Breast epithelium (tissue), 4 donors: ENCODE measurements around the gene IGFBP3. TPM values are rescaled to one million over a fixed set of nuclear protein-coding genes. Genes with fewer than 3 reads are reported as not detected.

Experiments used
- DNase-seq, 2 donors: peaks; one replicate each; pipeline ENCODE4 v3.0.0-alpha.2; 2019; ENCODE audit warnings: low spot score in 2 of 2
- H3K27ac ChIP-seq, 2 donors: fragments of 200-600 bp; sonication (generic) in 1 of 2; one replicate each; pipeline ENCODE4 v1.5.1; 2016 to 2019; ENCODE audit warnings: mild to moderate bottlenecking in 1 of 2
- H3K27me3 ChIP-seq, 2 donors: fragments of 200-600 bp; sonication (generic) in 1 of 2; one replicate each; pipeline versions ENCODE4 v1.5.1 to v1.6.0; 2017 to 2019; ENCODE audit warnings: control low read depth in 1 of 2, mild to moderate bottlenecking in 1 of 2
- H3K36me3 ChIP-seq: fragments of 200-600 bp; one replicate; pipeline ENCODE4 v1.5.1; 2019
- H3K4me1 ChIP-seq, 2 donors: fragments of 200-600 bp; sonication (generic); one replicate each; pipeline ENCODE4 v1.5.1; 2016 to 2019; ENCODE audit warnings: control low read depth in 1 of 2
- H3K4me3 ChIP-seq, 3 donors: fragments of 200-600 bp; sonication (generic); 1 replicate in 2 of 3; 2 replicates in 1 of 3; pipeline ENCODE4 v1.5.1; 2016 to 2019; ENCODE audit warnings: mild to moderate bottlenecking in 3 of 3, moderate library complexity in 2 of 3
- H3K9me3 ChIP-seq, 2 donors: fragments of 200-600 bp; sonication (generic) in 1 of 2; one replicate each; pipeline ENCODE4 v1.5.1; 2016 to 2019; ENCODE audit warnings: control low read depth in 1 of 2
- POLR2A ChIP-seq: fragments of 450-650 bp; IDR thresholded peaks from one replicate; pipeline ENCODE4 v1.6.1; 2016; ENCODE audit warnings: antibody characterized with exemption, mild to moderate bottlenecking, moderate library complexity
- POLR2AphosphoS5 ChIP-seq, 3 donors: sonication (generic); formaldehyde crosslinking; IDR thresholded peaks; one replicate each; pipeline ENCODE4 v1.6.1; 2017; ENCODE audit warnings: antibody characterized with exemption in 3 of 3
- intact Hi-C: fragments of 100-400 bp; cut with DNase I; formaldehyde crosslinking; loops from one replicate; pipeline ENCODE4 v1.15.1; 2023; ENCODE audit warnings: low total_unique reads
- total RNA-seq, 3 donors: library from RNA; depleted of rRNA; stranded (reverse); fragments of >200 nt; gene quantifications; one replicate each; pipeline ENCODE4 v1.1.0, GENCODE V29; 2016
- TF ChIP-seq, protein P1 (sequence below), 3 donors: fragments of 450-650 bp; IDR thresholded peaks; one replicate each; pipeline ENCODE4 v1.5.1; 2016 to 2017; ENCODE audit warnings: antibody characterized with exemption in 3 of 3, mild to moderate bottlenecking in 3 of 3, moderate library complexity in 3 of 3

Gene IGFBP3
- total RNA-seq, 3 donors from 2014 or later: 159 to 708 (median 163) TPM

DNA sequence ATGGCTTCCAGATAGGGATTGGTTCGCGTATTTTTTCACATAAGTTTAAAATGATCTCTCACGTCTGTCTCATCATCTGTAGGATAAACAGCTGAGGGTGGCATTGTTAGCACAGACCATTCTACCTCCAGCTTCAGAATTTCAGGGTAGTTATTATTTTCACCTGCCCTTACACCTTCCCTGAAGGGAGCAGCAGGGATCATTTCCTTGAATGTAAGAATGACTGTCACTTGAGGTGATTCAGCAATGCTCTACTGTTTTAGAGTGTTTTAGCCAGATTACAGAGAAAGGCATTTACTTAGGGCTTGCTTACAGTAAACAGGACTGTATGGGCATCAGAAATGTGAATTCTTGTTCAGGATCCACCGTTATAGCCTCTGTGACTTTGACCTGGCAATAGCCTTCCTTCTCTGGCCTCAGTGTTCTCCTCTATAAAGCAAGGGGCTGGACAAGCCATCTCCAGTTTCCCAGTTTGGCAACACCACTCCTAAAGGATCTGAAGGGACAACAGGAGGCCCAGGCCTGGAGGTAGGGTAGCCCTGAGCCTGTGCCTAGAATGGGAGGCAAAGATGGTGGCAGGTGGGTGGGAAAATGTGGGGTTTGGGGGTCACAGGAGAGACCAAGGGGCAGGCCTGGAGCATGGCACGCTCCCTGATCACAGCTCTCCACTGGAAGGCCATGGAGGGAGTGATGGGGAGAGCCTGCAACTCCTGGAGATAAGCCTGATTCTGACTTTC, 34.0 kb downstream of the IGFBP3 start:
- H3K9me3 ChIP-seq: no peaks in the 10 kb centered on the region
- no peak overlapping the region for H3K4me3 ChIP-seq
- intact Hi-C loops: no loop called here
- no peaks in the 10 kb centered on the region for H3K36me3 ChIP-seq
- TF ChIP-seq, protein P1, sequence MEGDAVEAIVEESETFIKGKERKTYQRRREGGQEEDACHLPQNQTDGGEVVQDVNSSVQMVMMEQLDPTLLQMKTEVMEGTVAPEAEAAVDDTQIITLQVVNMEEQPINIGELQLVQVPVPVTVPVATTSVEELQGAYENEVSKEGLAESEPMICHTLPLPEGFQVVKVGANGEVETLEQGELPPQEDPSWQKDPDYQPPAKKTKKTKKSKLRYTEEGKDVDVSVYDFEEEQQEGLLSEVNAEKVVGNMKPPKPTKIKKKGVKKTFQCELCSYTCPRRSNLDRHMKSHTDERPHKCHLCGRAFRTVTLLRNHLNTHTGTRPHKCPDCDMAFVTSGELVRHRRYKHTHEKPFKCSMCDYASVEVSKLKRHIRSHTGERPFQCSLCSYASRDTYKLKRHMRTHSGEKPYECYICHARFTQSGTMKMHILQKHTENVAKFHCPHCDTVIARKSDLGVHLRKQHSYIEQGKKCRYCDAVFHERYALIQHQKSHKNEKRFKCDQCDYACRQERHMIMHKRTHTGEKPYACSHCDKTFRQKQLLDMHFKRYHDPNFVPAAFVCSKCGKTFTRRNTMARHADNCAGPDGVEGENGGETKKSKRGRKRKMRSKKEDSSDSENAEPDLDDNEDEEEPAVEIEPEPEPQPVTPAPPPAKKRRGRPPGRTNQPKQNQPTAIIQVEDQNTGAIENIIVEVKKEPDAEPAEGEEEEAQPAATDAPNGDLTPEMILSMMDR (IDR thresholded peaks at IDR 0.05): no peak
- TF ChIP-seq POLR2AphosphoS5 (IDR thresholded peaks at IDR 0.05) (no peak), POLR2A (no peak)
- no peaks in the 10 kb centered on the region for H3K4me1 ChIP-seq
- no peak for DNase-seq
- no peak overlapping the region for H3K27ac ChIP-seq
- H3K27me3 ChIP-seq: peaks cover 0 to 35% of the 10 kb centered on the region in 2 donors

DNA sequence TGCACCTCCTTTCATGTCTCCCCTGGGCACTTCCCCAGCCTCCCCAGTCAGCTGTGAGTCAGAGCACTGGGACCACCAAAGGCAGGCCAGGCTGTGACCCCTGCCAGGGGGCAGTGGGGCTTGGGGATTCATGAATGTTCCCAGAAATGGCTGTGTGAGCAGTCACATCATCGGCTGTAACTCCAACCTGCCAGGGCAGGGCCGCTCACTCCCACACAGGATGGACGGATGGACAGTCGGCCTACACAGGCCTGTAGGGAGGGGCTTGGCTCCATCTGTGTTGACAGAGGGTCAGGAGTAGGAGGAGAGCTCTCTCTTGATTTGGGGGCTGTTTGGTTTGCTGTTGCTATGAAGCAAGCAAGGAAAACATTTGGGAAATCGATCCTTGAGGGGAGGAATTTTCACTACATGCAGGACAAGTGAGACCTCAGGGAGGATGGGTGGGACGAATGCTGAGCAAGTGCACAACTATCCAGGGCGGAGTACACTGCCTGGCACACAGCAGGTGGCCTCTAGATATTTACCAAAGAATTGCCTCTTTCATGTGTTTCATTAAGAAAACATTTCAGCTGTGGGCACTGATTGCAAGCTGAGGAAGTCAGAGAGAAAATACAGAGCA, 35.7 kb downstream of the IGFBP3 start:
- TF ChIP-seq, protein P1 (IDR thresholded peaks at IDR 0.05): no peak
- no peak for TF ChIP-seq POLR2AphosphoS5 (IDR thresholded peaks at IDR 0.05)
- no peak for TF ChIP-seq POLR2A
- no peaks in the 10 kb centered on the region for H3K36me3 ChIP-seq
- intact Hi-C loops: no loop called here
- no peak overlapping the region for H3K4me3 ChIP-seq
- no peaks in the 10 kb centered on the region for H3K9me3 ChIP-seq
- DNase-seq: no peak
- H3K27me3 ChIP-seq: peaks cover 0 to 35% of the 10 kb centered on the region in 2 donors
- no peak overlapping the region for H3K27ac ChIP-seq
- no peaks in the 10 kb centered on the region for H3K4me1 ChIP-seq

DNA sequence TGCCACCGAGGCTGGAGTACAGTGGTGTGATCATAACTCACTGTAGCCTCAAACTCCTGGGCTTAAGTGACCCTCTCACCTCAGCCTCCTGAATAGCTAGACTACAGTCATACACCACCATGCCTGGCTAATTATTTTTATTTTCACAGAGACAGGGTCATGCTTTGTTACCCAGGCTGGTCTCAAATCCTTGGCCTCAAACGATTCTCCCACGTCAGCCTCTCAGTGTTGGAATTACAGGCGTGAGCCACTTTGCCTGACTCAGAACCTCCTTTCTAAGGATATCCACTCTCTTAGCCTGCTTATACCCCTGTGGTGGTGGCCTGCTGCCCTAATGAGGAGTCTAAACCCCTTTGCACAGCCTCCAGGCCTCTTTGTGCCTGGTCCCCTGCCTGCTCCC, 36.9 kb downstream of the IGFBP3 start:
- DNase-seq: no peak
- Histone ChIP-seq H3K27me3 (peaks cover 0 to 26% of the 10 kb centered on the region in 2 donors), H3K9me3 (peaks cover 0 to 2% of the 10 kb centered on the region in 2 donors), H3K27ac (no peak overlapping the region), H3K36me3 (no peaks in the 10 kb centered on the region), H3K4me1 (no peaks in the 10 kb centered on the region), H3K4me3 (no peak overlapping the region)
- TF ChIP-seq POLR2AphosphoS5 (IDR thresholded peaks at IDR 0.05) (no peak), POLR2A (no peak)
- TF ChIP-seq, protein P1 (IDR thresholded peaks at IDR 0.05): no peak
- intact Hi-C loops: no loop called here

DNA sequence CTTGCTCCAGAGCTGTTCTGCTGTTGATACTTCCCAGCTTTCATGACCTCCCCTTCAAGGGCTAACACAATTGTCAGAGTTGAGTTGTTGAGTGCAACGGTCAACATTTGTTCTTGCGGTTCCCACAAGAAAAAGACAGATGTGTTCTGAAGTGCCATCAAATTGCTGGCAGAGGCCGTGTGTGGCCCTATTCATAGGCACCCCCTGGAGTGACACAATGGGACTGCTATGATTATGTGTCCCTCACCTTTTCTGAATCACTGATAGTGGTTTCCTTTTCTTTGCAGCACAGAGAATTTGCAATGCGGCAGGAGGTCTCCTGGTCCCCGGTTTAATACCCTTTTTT, 38.6 kb downstream of the IGFBP3 start:
- H3K4me1 ChIP-seq: no peaks in the 10 kb centered on the region
- no peak overlapping the region for H3K27ac ChIP-seq
- no peak for DNase-seq
- H3K9me3 ChIP-seq: peaks cover 12 to 17% of the 10 kb centered on the region in 2 donors
- H3K4me3 ChIP-seq: no peak overlapping the region
- TF ChIP-seq, protein P1 (IDR thresholded peaks at IDR 0.05): no peak
- TF ChIP-seq POLR2AphosphoS5 (IDR thresholded peaks at IDR 0.05): no peak
- no peak for TF ChIP-seq POLR2A
- no peaks in the 10 kb centered on the region for H3K36me3 ChIP-seq
- intact Hi-C loops: loop anchor here (2.0 kb wide), 1 partner anchor 32 kb away; no protein-coding TSS in a partner anchor
- peaks cover 0 to 9% of the 10 kb centered on the region in 2 donors for H3K27me3 ChIP-seq
